Measurements from ENCODE around the gene AGL. TPM values are rescaled to one million over a fixed set of nuclear protein-coding genes. Genes with fewer than 3 reads are reported as not detected.

Gene AGL
- total RNA-seq, 3 donors from 2014 or later, result 18.4 to 31.6 (median 26.6) TPM

- Histone ChIP-seq H3K4me3 (no peak overlapping the region), H3K9me3 (no peaks in the 10 kb centered on the region), H3K27ac (no peak overlapping the region), H3K27me3 (no peaks in the 10 kb centered on the region), H3K36me3 (peaks cover 5% of the 10 kb centered on the region), H3K4me1 (no peaks in the 10 kb centered on the region)
- intact Hi-C loops (cut with DNase I; ENCODE audit: low total_unique reads), result no loop called here
- no peak for DNase-seq (ENCODE audit: low spot score in 2 of 2)
- TF ChIP-seq, protein P1, sequence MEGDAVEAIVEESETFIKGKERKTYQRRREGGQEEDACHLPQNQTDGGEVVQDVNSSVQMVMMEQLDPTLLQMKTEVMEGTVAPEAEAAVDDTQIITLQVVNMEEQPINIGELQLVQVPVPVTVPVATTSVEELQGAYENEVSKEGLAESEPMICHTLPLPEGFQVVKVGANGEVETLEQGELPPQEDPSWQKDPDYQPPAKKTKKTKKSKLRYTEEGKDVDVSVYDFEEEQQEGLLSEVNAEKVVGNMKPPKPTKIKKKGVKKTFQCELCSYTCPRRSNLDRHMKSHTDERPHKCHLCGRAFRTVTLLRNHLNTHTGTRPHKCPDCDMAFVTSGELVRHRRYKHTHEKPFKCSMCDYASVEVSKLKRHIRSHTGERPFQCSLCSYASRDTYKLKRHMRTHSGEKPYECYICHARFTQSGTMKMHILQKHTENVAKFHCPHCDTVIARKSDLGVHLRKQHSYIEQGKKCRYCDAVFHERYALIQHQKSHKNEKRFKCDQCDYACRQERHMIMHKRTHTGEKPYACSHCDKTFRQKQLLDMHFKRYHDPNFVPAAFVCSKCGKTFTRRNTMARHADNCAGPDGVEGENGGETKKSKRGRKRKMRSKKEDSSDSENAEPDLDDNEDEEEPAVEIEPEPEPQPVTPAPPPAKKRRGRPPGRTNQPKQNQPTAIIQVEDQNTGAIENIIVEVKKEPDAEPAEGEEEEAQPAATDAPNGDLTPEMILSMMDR (IDR thresholded peaks at IDR 0.05), result no peak
- no peak for TF ChIP-seq POLR2A (IDR thresholded peaks at IDR 0.05)
- TF ChIP-seq POLR2AphosphoS5 (IDR thresholded peaks at IDR 0.05), result no peak
These were observed 17.5 kb downstream of the AGL start for GRCh38 chr1:99867682-99868081.

- H3K4me1 ChIP-seq, result no peaks in the 10 kb centered on the region
- intact Hi-C loops (cut with DNase I; ENCODE audit: low total_unique reads), result no loop called here
- H3K9me3 ChIP-seq, result no peaks in the 10 kb centered on the region
- H3K4me3 ChIP-seq, result no peak overlapping the region
- DNase-seq (ENCODE audit: low spot score in 2 of 2), result no peak
- H3K36me3 ChIP-seq, result no peaks in the 10 kb centered on the region
- H3K27ac ChIP-seq, result no peak overlapping the region
- no peaks in the 10 kb centered on the region for H3K27me3 ChIP-seq
- TF ChIP-seq POLR2AphosphoS5 (IDR thresholded peaks at IDR 0.05) (no peak), POLR2A (IDR thresholded peaks at IDR 0.05) (no peak)
- TF ChIP-seq, protein P1 (IDR thresholded peaks at IDR 0.05), result no peak
These were observed 19.1 kb downstream of the AGL start for GRCh38 chr1:99869304-99869703.

DNA sequence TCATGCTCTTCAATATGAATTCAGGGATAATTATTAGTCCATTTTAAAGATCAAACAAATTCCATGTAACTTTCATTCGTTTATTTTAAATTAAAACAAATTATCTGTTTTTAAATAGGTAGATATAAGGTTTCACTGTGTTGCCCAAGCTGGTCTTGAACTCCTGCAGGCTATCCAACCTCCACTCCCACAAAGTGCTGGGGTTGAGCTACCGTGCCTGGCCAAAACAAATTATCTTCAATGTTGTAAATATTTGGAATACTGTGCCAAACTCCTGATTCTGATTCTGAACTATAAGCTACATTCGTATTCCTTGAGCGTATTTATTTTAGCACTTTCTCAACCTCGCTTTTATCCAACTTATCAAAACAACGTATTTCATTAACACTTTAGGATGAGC lies 19.6 kb downstream of the AGL start:
- no peak for TF ChIP-seq POLR2AphosphoS5 (IDR thresholded peaks at IDR 0.05)
- TF ChIP-seq POLR2A (IDR thresholded peaks at IDR 0.05), result no peak
- TF ChIP-seq, protein P1 (IDR thresholded peaks at IDR 0.05), result no peak
- Histone ChIP-seq H3K27me3 (no peaks in the 10 kb centered on the region), H3K27ac (no peak overlapping the region), H3K4me1 (no peaks in the 10 kb centered on the region), H3K36me3 (no peaks in the 10 kb centered on the region), H3K9me3 (no peaks in the 10 kb centered on the region), H3K4me3 (no peak overlapping the region)
- no peak for DNase-seq (ENCODE audit: low spot score in 2 of 2)
- intact Hi-C loops (cut with DNase I; ENCODE audit: low total_unique reads), result no loop called here

DNA sequence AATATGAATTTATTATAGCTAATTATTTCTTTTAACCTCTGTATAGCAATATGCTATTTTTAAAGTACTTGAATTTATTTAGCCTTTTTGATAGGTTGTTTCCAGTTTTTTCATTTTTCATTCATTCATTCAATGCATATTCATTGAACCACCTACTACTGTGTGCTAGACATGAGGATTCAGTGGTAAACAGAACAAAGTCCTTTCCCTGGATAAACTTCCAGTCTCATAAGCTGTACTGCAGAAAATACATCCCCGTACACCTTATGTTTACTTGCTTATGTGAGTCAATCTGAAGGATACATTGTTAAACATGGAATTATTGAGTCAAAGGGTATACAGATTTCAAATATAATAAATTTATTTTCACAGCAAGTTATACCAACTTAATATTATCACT lies 21.9 kb downstream of the AGL start:
- DNase-seq (ENCODE audit: low spot score in 2 of 2), result no peak
- Histone ChIP-seq H3K27ac (no peak overlapping the region), H3K9me3 (no peaks in the 10 kb centered on the region), H3K36me3 (no peaks in the 10 kb centered on the region), H3K27me3 (no peaks in the 10 kb centered on the region), H3K4me1 (no peaks in the 10 kb centered on the region), H3K4me3 (no peak overlapping the region)
- intact Hi-C loops (cut with DNase I; ENCODE audit: low total_unique reads), result no loop called here
- TF ChIP-seq POLR2A (IDR thresholded peaks at IDR 0.05), result no peak
- no peak for TF ChIP-seq POLR2AphosphoS5 (IDR thresholded peaks at IDR 0.05)
- TF ChIP-seq, protein P1 (IDR thresholded peaks at IDR 0.05), result no peak

GRCh38 chr1:99877568-99877967 lies 27.4 kb downstream of the AGL start:
- intact Hi-C loops (cut with DNase I; ENCODE audit: low total_unique reads), result no loop called here
- no peaks in the 10 kb centered on the region for H3K9me3 ChIP-seq
- H3K4me3 ChIP-seq, result no peak overlapping the region
- no peak overlapping the region for H3K27ac ChIP-seq
- no peaks in the 10 kb centered on the region for H3K36me3 ChIP-seq
- H3K4me1 ChIP-seq, result no peaks in the 10 kb centered on the region
- TF ChIP-seq POLR2AphosphoS5 (IDR thresholded peaks at IDR 0.05) (no peak), POLR2A (IDR thresholded peaks at IDR 0.05) (no peak)
- TF ChIP-seq, protein P1 (IDR thresholded peaks at IDR 0.05), result no peak
- H3K27me3 ChIP-seq, result no peaks in the 10 kb centered on the region
- no peak for DNase-seq (ENCODE audit: low spot score in 2 of 2)
